ENCODE data around the gene IMPACT. TPM values are rescaled to one million over a fixed set of nuclear protein-coding genes. Genes with fewer than 3 reads are reported as not detected.

The IMPACT gene
- total RNA-seq, 6 experiments from 2014 or later: 10.4 to 18.1 (median 13.9) TPM

DNA sequence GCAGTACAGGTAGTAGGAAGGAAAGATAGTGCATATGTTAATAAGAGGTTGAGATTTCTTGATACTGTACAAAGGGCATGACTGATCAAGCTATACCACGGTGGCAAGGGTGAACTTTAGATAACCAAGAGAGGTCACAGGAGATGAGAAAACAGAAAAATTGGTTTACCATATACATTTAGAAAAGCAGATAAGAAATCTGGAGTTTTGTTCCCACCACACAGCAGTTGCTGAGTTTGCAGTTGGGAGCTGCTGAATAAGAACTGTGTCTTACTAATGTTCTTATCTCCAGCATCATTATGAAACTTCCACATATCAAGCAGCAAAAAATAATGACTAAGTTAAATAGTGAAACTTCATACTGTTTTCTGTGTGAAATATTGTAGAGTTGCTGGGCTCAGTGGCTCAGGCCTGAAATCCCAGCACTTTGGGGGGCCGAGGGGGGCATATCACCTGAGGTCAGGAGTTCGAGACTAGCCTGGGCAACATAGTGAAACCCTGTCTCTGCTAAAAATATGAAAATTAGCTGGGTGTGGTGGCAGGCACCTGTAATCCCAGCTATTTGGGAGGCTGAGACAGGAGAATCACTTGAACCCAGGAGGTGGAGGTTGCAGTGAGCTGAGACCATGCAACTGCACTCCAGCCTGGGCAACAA, 12.0 kb upstream of the IMPACT start:
- intact Hi-C loops (cut with DNase I): no loop called here
- Histone ChIP-seq H3K4me1 (no peaks in the 10 kb centered on the region), H3K27me3 (no peaks in the 10 kb centered on the region), H3K36me3 (no peaks in the 10 kb centered on the region), H3K27ac (no peak overlapping the region), H3K9me3 (no peaks in the 10 kb centered on the region), H3K4me3 (no peak overlapping the region)
- ATAC-seq (no peak), DNase-seq (no peak)
- WGBS (ENCODE audit: insufficient coverage, low coverage, low lambda C conversion rate, missing lambda C conversion rate): 49% methylated on average over 2 of the region's 3 CpGs
- no peak for TF ChIP-seq POLR2A (IDR thresholded peaks at IDR 0.05)
- TF ChIP-seq, protein P1, sequence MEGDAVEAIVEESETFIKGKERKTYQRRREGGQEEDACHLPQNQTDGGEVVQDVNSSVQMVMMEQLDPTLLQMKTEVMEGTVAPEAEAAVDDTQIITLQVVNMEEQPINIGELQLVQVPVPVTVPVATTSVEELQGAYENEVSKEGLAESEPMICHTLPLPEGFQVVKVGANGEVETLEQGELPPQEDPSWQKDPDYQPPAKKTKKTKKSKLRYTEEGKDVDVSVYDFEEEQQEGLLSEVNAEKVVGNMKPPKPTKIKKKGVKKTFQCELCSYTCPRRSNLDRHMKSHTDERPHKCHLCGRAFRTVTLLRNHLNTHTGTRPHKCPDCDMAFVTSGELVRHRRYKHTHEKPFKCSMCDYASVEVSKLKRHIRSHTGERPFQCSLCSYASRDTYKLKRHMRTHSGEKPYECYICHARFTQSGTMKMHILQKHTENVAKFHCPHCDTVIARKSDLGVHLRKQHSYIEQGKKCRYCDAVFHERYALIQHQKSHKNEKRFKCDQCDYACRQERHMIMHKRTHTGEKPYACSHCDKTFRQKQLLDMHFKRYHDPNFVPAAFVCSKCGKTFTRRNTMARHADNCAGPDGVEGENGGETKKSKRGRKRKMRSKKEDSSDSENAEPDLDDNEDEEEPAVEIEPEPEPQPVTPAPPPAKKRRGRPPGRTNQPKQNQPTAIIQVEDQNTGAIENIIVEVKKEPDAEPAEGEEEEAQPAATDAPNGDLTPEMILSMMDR (IDR thresholded peaks at IDR 0.05): no peak

DNA sequence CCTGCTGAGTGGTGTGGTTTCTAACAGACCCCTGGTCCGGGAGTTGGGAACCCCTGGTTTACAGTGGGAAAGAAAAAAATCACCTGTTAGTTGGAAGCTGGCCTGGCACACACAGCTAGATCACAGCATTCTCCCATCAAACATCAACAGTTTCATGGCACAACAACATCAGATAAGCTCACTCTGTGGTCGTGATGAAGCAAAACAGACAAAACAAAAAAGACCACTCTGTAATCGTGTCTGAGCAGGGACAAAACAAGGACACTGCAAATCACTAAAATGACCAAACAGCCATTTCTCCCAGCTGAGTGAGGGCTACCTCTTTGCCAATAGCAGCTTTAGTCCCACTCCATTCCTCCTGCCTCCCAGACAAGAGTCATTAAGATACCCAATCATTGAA, 9.0 kb upstream of the IMPACT start:
- TF ChIP-seq, protein P1 (IDR thresholded peaks at IDR 0.05): no peak
- no peak for TF ChIP-seq POLR2A (IDR thresholded peaks at IDR 0.05)
- 34% methylated on average over 3 of the region's 3 CpGs for WGBS (ENCODE audit: insufficient coverage, low coverage, low lambda C conversion rate, missing lambda C conversion rate)
- DNase-seq: no peak
- no peaks in the 10 kb centered on the region for H3K9me3 ChIP-seq
- no peak overlapping the region for H3K27ac ChIP-seq
- peaks cover 0 to 7% of the 10 kb centered on the region in 2 donors for H3K27me3 ChIP-seq
- H3K36me3 ChIP-seq: no peaks in the 10 kb centered on the region
- no peak for ATAC-seq
- intact Hi-C loops (cut with DNase I): no loop called here
- no peaks in the 10 kb centered on the region for H3K4me1 ChIP-seq
- no peak overlapping the region for H3K4me3 ChIP-seq

DNA sequence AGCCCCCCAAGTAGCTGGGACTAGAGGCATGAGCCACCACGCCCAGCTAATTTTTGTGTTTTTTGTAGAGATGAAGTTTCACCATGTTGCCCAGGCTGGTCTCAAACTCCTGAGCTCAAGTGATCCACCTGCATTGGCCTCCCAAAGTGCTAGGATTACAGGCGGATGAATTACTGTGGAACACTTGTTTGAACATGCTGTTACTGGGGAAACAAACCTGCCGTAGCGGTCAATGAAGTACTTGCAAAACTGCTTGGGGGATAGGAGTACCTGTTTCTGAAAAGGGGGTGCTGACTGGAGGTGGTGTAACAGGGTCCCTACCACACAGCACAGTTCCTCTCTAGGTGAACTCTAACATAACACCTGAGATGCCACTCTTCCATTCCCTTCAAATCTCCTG, 5.9 kb upstream of the IMPACT start:
- 73% methylated on average over 2 of the region's 4 CpGs for WGBS (ENCODE audit: insufficient coverage, low coverage, low lambda C conversion rate, missing lambda C conversion rate)
- H3K36me3 ChIP-seq: no peaks in the 10 kb centered on the region
- DNase-seq (no peak), ATAC-seq (no peak)
- no peaks in the 10 kb centered on the region for H3K4me1 ChIP-seq
- intact Hi-C loops (cut with DNase I): no loop called here
- H3K4me3 ChIP-seq: no peak overlapping the region
- TF ChIP-seq, protein P1 (IDR thresholded peaks at IDR 0.05): no peak
- TF ChIP-seq POLR2A (IDR thresholded peaks at IDR 0.05): no peak
- no peaks in the 10 kb centered on the region for H3K9me3 ChIP-seq
- no peak overlapping the region for H3K27ac ChIP-seq
- H3K27me3 ChIP-seq: peaks cover 0 to 7% of the 10 kb centered on the region in 2 donors

DNA sequence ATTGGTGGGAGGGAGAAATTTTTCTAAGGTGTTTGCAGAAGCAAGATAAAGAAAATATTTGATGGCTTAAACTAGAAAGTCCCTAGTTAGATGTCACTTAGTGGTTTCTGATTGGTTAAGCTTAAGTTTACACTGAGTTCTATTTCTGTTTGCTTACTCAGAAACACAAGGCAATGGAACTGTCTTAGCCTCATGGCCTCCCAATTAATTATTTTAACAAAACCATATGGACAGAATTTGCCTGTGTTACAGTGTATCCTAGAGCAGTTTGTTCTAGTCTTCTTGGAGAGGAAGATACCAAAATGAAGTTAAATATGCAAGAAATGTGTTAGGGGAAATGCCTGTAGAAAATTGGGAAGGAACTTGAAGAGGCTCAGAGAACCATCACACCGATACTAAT, 4.6 kb upstream of the IMPACT start:
- ATAC-seq (no peak), DNase-seq (no peak)
- no peaks in the 10 kb centered on the region for H3K9me3 ChIP-seq
- no peak overlapping the region for H3K4me3 ChIP-seq
- no peaks in the 10 kb centered on the region for H3K4me1 ChIP-seq
- H3K36me3 ChIP-seq: no peaks in the 10 kb centered on the region
- 40% methylated on average over 1 of the region's 1 CpG for WGBS (ENCODE audit: insufficient coverage, low coverage, low lambda C conversion rate, missing lambda C conversion rate)
- intact Hi-C loops (cut with DNase I): no loop called here
- TF ChIP-seq POLR2A (IDR thresholded peaks at IDR 0.05): no peak
- TF ChIP-seq, protein P1 (IDR thresholded peaks at IDR 0.05): no peak
- no peak overlapping the region for H3K27ac ChIP-seq
- H3K27me3 ChIP-seq: peaks cover 0 to 7% of the 10 kb centered on the region in 2 donors
